ENCODE data around the gene IGFBP5. TPM values are rescaled to one million over a fixed set of nuclear protein-coding genes. Genes with fewer than 3 reads are reported as not detected.

The IGFBP5 gene
- total and polyA plus RNA-seq, 9 donors, result 718 to 3,214 (median 2,226) TPM

GRCh38 chr2:216720722-216721121 is 25.4 kb upstream of the IGFBP5 start:
- DNase-seq, result no peak
- Histone ChIP-seq H3K36me3 (no peaks in the 10 kb centered on the region), H3K9me3 (no peaks in the 10 kb centered on the region), H3K27ac (no peak overlapping the region), H3K4me3 (no peak overlapping the region), H3K4me1 (ENCODE audit: insufficient read depth) (no peaks in the 10 kb centered on the region), H3K27me3 (no peaks in the 10 kb centered on the region)
- 92 to 95% (median 93%) methylated on average over 4 of the region's 4 CpGs for WGBS, 3 donors
- no peak for TF ChIP-seq CTCF (IDR thresholded peaks at IDR 0.05)
- TF ChIP-seq POLR2A (IDR thresholded peaks at IDR 0.05), result no peak
- no peak for TF ChIP-seq EP300 (IDR thresholded peaks at IDR 0.05)
- intact Hi-C loops (cut with DNase I), result no loop called here

- no peak overlapping the region for H3K27ac ChIP-seq
- no peak for DNase-seq
- no peaks in the 10 kb centered on the region for H3K9me3 ChIP-seq
- intact Hi-C loops (cut with DNase I), result no loop called here
- no peaks in the 10 kb centered on the region for H3K27me3 ChIP-seq
- peaks cover 7% of the 10 kb centered on the region for H3K4me1 ChIP-seq (ENCODE audit: insufficient read depth)
- WGBS, 3 donors, result 87 to 96% (median 95%) methylated on average over 8 of the region's 8 CpGs
- no peak overlapping the region for H3K4me3 ChIP-seq
- no peaks in the 10 kb centered on the region for H3K36me3 ChIP-seq
- TF ChIP-seq POLR2A (IDR thresholded peaks at IDR 0.05) (no peak), EP300 (IDR thresholded peaks at IDR 0.05) (no peak), CTCF (IDR thresholded peaks at IDR 0.05) (no peak)
Measured at GRCh38 chr2:216717907-216718615, 22.7 kb upstream of the IGFBP5 start.

GRCh38 chr2:216717491-216717901 is 22.1 kb upstream of the IGFBP5 start:
- Histone ChIP-seq H3K4me3 (no peak overlapping the region), H3K36me3 (no peaks in the 10 kb centered on the region), H3K27me3 (no peaks in the 10 kb centered on the region), H3K9me3 (no peaks in the 10 kb centered on the region), H3K27ac (no peak overlapping the region), H3K4me1 (ENCODE audit: insufficient read depth) (peaks cover 7% of the 10 kb centered on the region)
- TF ChIP-seq EP300 (IDR thresholded peaks at IDR 0.05) (no peak), POLR2A (IDR thresholded peaks at IDR 0.05) (no peak), CTCF (IDR thresholded peaks at IDR 0.05) (no peak)
- intact Hi-C loops (cut with DNase I), result no loop called here
- 27 to 38% (median 37%) methylated on average over 4 of the region's 4 CpGs for WGBS, 3 donors
- DNase-seq, result no peak

GRCh38 chr2:216716109-216716508 is 20.8 kb upstream of the IGFBP5 start:
- Histone ChIP-seq H3K36me3 (no peaks in the 10 kb centered on the region), H3K27me3 (no peaks in the 10 kb centered on the region), H3K4me1 (ENCODE audit: insufficient read depth) (peaks cover 9% of the 10 kb centered on the region), H3K4me3 (no peak overlapping the region), H3K9me3 (no peaks in the 10 kb centered on the region), H3K27ac (no peak overlapping the region)
- 85 to 90% (median 89%) methylated on average over 4 of the region's 4 CpGs for WGBS, 3 donors
- intact Hi-C loops (cut with DNase I), result no loop called here
- no peak for DNase-seq
- TF ChIP-seq POLR2A (IDR thresholded peaks at IDR 0.05) (no peak), EP300 (IDR thresholded peaks at IDR 0.05) (no peak), CTCF (IDR thresholded peaks at IDR 0.05) (no peak)
